ENCODE results near the gene SPNS2.

SPNS2 gene

DNA sequence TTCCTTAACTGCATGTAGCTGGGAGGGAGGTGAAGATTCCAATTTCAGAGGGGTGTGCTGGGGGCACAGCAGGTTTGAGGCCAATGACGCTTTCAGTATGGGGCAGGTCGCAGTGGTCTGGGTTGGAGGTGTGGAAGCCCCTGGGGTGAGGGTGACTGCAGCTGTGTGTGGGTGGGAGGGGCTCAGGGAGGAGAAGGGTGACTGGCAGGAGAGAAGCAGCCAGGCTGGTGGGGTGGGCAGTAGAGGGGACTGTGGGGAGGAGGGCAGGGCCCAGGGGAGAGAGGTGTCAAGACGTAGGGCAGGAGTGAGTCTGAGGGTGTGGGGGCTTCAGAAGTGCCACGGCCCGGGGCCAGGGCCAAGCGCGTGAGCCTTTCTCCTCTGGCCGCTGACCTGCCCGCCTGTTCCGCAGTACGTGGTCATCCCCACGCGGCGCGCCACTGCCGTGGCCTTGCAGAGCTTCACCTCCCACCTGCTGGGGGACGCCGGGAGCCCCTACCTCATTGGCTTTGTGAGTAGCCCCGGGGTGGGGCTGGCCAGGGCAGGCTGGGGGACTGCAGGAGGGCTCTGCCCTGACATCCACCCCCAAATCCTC lies 37.1 kb downstream of the SPNS2 start:
- no peak for DNase-seq (ENCODE audit: extremely low read depth in 1 of 2, low read depth in 1 of 2)

DNA sequence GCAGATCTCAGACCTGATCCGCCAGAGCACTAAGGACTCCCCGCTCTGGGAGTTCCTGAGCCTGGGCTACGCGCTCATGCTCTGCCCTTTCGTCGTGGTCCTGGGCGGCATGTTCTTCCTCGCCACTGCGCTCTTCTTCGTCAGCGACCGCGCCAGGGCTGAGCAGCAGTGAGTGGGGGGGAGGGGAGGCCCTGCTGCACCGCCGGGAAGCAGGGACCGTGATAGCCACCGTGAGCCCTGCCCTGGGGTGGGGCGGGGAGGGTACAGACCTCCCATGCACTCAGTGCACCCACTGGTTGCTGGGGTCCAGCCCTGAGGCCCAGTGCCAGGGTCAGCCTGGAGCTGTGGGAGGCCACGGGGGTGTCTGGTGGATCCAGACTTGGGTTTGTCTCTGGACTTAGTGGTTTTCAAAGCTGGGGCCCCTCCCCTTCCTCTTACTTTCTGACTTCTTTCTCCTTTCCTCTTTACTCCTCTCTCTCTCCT lies 37.6 kb downstream of the SPNS2 start:
- DNase-seq (ENCODE audit: extremely low read depth in 1 of 2, low read depth in 1 of 2), result no peak

DNA sequence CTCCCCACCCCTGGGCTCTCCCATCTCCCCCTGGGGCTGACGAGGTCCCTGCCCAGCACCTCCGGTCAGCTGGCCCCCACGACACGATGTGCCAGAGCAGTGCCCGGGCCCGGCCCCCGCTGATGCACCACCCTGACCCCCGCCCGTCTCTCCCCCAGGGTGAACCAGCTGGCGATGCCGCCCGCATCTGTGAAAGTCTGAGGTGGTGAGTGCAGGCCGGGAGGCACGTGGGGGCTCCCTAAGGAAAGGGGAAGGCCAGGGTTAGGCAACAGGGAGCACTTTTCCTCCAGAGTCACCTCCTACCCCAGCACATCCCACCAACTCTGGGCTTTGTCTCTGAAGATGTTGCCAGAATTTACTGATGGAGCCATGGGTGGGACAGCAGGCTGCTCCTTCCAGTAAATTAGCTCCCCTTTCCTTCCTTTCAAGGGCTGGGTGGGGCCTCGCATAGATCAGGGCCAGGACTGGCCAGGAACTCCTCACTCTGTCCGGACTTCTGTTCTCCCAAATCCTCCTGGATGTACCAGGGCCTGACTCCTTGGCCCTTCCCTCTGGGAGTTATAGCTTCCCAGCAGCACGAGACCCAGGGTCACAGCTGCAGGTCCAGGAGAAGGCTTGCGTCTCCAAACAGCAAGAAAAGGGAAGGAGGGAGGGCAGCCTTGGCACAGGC lies 38.2 kb downstream of the SPNS2 start:
- no peak for DNase-seq (ENCODE audit: extremely low read depth in 1 of 2, low read depth in 1 of 2)

DNA sequence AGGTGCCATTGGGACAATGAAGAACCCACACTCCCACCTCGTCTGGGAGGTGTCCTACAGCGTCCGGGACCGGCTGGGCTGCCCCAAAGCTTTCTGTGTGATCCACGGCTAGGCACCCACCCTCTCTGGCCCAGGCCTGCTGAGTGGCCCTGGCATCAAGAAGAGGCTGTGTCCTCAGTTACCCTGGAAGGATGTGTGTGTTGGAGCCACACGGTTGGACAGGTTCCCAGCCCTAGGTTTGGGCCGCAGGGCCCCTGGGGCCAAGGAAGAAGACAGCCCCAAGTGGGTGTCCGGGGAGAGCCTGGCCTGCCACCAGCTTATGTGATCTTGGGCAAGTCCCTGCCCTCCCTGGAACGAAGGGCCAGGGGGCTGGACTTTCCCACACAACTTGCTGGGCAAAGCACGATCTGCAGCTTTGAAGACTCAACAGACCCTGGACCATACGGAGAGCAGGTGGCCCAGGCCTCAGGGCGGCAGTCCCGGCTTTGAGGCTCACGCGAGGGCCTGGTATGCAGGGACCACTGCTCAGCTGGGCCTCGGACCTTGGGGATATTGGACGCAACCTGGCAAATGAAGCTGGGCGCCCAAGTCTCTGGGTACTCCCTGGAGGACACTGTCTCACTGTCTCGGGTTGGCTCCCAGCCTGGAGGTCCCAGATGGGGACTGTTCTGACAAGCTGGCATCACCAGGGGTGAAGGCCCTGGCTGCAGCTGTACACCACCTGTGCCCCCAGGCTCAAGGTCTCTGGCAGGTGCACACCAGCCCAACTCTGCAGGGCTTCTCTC lies 39.0 kb downstream of the SPNS2 start:
- no peak for DNase-seq (ENCODE audit: extremely low read depth in 1 of 2, low read depth in 1 of 2)

DNA sequence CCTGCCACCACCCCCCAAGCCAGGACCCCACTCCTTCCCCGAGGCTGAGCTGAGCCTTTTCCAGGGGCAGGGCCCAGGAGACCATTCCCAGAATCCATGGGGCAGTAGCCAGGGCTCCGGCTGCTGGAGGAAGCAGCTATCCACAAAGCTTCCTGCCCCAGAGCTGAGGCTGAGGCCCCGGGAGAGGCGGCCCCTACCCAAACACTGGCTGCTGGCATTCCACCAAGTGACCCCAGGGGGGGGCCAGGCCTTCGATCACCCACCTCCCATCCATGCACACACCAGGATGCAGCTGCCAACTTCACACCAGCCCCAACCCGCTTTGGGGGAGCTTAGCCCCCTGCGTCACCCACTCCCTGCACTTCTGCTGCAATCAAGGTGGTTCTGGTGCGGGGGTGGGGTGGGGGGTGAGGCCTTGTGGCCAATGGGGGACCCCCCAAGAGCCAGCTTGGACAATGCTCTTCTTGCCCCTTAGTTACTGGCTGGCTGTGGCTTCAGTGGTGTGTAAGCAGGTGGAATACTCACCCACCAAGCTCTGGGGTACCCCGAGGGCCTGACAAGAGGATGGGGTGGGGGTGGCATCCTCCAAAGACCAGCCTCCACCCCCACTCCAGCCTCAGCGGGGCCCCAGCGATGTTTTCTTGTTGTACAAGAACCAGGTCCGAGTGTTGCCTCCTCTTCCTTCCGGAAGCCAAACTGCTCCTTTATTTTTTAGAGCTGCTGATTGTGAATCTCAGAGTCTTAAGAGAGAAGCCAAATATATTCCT lies 39.7 kb downstream of the SPNS2 start:
- no peak for DNase-seq (ENCODE audit: extremely low read depth in 1 of 2, low read depth in 1 of 2)

DNA sequence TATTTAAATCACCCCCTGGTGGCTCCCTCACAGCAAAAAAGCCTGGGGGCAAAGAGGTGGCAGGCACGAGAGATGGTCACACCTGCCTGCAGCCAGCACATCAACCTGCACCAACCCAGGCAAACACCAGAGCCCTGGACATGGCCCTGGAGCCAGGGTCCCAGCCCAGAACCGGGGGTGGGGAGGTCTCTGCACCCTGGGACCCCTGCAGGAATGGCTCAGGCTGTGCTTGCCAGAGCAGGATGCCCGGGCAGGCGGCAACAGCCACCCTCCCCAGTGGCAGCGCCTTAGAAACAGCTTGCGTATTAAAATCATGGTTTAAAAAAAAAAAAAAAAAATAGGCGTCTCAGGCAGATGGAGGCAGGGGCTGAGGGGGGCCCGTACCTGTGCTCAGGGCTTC lies 40.3 kb downstream of the SPNS2 start:
- no peak for DNase-seq (ENCODE audit: extremely low read depth in 1 of 2, low read depth in 1 of 2)

DNA sequence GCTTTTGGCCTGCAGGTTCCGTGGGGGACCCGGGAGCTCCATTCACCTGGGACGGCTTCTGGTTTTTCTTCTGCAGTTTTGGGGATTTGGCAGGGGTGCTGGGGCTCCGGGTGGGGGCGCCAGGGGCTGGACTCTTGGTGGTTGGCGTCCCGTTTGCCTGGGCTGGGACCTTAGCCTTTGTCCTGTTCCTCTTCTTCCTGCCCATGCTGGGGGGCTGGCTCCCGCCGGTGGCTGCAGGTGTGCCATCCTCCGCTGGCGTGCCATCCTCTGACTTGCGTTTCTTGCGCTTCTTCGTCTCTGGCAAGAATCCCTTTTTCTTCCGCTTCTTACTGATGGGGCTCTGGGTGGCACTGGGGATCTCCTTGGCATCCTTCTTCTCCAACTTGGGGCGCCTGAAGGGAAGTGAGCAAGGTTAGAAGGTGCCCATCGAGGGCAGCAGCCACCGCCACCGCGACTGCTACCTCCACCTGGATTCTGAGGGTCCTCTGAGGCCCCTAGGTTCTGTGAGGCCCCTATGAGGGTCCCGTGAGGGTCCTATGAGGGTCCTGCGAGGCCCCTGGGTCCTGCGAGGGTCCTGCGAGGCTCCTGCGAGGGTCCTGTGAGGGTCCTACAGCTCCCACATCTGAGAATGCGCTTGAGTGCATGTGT lies 41.0 kb downstream of the SPNS2 start:
- no peak for DNase-seq (ENCODE audit: extremely low read depth in 1 of 2, low read depth in 1 of 2)

DNA sequence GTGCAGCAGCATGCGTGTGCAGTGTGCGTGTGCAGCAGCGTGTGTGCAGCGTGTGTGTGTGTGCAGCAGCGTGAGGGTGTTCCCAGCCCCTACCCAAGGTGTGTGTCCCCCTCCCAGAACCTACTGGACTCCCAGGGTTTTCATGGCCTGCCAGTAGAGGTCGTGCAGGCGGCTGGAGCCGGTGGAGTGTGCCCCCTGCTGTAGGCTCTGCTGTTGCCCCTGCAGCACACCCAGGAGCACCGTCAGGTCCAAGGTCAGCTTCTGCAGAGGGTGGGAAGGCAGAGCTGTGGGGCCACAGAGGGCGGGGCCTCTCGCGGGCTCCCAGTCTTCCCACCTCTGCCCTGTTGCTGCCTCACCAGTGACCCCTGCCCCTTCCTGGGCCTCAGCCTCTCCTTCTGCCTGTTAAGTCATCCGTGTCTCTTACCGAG lies 41.6 kb downstream of the SPNS2 start:
- no peak for DNase-seq (ENCODE audit: extremely low read depth in 1 of 2, low read depth in 1 of 2)

DNA sequence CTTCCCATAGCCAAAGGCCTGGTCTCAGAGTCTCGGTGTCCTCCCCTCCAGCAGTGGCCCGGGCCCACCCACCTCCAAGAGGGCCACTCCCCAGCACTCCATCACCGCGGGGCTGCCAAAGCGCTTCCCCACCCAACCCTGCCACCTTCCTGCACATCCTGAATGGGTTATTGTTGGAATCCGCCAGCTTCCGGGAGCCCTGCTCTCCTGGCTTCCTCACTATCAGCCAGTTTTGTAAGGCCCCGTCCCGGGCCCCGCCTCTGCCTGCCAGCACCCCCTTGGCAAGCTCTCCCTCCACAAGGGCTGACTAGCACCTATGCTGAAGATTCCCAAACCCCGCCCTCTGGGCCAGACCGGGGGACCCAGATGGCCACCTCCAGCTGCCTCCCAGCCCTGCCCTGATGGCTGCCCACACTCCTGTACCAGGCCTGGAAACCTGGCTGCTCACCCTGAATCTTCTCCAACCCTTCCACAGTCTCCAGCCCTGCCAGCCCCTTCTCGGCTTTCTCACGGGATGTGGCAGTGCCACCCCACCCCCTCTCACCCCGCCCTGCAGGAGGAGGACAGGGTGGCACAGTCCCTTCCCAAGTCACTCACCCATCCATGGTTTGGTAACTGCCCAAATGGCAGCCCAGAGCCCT lies 42.1 kb downstream of the SPNS2 start:
- no peak for DNase-seq (ENCODE audit: extremely low read depth in 1 of 2, low read depth in 1 of 2)

DNA sequence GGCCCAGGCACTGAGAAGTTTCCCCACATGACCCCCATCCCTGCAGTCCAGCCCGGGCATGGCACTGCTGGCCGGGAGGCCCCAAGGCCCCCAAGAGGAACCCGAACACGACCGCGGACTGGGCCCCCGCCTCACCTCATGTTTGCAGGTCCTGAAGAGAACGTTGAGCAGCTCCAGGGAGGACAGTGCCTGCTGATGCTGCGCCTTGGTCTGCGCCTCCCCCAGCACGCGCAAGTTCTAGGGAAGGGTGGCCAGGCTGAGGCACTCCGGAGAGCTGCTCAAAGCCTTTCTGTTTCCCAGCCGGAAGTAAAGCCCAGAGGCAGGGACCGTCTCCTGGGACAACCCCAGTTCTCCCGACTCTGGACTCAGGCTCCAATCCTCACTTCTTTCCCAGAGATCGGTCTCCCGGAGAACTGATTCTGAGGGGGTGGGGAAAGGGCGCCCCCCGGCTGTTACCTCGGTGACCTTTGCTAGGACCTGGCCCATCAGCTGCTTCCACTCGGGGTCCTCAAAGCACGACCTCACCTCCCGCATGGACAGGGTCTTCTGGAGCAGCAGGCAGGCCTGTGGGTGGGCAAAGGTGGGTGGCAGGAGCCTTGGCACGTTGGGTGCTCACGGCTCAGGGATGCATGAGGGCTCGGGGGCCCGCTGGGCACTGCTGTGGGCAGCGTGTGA lies 42.8 kb downstream of the SPNS2 start:
- DNase-seq (ENCODE audit: extremely low read depth in 1 of 2, low read depth in 1 of 2), result no peak

DNA sequence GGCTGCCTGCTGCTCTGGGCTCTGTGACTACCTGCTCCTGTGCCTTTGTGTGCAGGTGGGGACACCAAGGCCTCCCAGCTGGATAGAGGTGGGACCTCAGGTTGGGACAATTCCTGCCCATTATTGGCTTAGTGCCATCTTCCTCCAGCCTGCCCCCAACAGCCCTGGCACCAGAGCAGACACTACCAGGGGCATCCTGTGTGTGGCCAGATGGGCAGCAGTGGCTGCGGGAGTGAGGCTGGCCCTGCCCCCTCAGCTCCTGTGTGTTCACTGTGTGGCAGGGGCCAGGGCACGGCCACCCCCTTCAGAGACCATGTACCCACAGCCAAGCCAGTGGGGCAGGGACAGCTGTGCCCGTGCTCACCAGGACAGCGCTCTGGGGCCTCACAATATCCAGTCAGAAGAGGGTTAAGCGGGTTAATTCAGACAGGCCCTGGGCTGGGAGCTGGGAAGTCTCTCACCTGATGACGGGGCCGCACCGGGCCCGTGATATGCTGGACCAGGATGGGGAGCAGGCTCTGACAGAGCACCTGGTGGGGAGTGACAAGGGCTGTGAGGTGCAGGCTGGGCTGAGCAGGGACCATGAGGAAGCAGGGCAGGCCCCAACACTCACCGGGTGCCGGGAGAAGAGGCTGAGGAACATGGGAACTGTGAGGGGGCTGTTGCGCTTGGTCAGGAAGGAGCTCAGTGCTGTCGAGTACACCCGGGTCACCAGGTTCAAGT lies 43.5 kb downstream of the SPNS2 start:
- DNase-seq (ENCODE audit: extremely low read depth in 1 of 2, low read depth in 1 of 2), result no peak

DNA sequence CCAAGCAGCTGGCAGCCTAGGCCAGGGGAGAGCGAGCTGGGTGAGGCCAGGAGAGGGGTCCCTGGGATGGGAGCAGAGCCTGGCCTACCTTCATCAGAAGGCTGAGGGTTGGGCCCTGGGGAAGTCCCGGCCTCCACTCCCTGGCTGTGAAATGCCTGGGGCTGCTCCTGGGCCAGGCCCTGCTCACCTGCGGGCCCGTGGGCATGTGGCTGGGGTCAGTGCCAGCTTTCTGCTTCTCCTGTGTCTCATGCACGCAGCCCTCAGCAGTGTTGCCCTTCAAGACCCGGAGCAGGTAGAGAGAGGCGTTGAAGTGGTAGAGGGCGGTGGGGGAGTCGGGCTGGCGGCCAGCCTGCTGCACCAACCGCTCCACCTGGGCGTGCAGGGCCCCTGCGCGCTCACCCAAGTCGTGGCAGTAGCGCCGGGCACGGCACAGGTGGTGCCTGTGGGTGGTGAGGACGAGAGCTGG lies 44.1 kb downstream of the SPNS2 start:
- no peak for DNase-seq (ENCODE audit: extremely low read depth in 1 of 2, low read depth in 1 of 2)

DNA sequence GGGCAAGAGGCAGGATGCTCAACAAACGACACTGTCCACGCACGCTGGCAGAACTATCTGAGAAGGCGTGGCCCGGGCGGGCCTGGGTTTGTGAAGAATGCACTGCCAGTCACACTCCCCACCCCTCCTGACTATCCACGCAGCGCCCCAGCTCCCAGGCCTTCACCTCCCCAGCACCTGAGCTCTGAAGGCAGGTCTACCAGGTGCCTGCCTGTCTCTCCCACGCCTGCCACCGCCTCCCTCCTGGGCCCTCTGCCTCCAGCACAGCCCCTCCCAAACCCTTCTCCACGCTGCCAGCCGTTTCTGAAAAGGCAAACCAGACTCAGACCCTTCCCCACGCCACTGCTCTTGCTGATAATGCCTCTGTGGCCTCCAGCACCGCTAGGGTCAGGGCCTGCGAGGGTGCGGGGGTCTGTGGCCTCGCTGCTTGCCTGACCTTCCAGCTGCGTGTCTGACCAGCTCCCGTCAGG lies 44.9 kb downstream of the SPNS2 start:
- no peak for DNase-seq (ENCODE audit: extremely low read depth in 1 of 2, low read depth in 1 of 2)

DNA sequence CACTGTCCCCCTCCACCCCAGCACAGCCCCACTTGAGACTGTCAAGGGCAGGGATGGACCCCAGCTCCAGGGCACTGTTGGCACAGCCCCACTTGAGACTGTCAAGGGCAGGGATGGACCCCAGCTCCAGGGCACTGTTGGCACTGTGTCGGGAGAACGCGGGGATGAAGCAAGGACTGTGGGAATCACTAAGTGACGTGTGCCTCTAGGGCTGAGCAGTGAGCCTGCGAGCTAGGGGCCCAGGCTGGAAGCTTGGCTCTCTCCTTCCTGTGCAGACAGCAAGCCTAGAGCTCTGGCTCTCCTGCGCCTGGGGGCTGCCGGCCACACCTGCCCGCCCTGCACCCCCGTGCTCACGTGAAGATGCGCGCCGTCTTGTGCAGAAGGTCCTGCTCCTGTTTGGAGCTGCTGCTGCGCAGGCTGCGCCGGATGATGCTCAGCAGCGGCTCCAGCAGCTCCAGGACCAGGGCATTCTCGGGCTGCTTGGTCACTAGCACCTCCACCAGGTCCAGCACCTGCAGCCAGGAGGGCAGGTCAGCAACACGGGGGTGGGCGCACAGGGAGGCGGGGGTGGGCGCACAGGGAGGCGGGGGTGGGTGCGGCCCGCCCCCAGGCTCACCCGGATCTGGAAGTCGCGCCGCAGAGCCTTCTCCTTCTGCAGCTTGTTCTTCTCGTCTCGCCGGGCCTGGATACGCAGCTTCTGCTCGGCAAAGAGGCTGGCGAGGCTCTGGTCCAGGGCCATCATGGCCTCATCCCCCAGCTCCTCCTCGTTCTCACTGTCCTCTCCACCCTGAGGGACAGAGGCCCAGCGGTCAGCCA lies 45.7 kb downstream of the SPNS2 start:
- no peak for DNase-seq (ENCODE audit: extremely low read depth in 1 of 2, low read depth in 1 of 2)

DNA sequence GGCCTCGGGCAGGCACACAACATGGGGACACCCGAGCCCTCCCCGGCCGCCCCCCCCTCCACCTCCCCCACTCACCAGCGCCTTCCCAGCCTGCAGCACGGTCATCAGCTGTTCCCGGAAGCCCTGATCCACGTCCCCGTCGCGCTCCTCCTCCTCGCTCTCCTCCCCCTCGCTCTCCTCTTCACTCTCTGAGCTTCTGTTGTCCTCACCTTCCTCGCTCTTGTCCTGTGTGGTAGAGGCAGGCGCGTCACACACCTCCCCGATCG lies 46.2 kb downstream of the SPNS2 start:
- DNase-seq (ENCODE audit: extremely low read depth in 1 of 2, low read depth in 1 of 2), result no peak

DNA sequence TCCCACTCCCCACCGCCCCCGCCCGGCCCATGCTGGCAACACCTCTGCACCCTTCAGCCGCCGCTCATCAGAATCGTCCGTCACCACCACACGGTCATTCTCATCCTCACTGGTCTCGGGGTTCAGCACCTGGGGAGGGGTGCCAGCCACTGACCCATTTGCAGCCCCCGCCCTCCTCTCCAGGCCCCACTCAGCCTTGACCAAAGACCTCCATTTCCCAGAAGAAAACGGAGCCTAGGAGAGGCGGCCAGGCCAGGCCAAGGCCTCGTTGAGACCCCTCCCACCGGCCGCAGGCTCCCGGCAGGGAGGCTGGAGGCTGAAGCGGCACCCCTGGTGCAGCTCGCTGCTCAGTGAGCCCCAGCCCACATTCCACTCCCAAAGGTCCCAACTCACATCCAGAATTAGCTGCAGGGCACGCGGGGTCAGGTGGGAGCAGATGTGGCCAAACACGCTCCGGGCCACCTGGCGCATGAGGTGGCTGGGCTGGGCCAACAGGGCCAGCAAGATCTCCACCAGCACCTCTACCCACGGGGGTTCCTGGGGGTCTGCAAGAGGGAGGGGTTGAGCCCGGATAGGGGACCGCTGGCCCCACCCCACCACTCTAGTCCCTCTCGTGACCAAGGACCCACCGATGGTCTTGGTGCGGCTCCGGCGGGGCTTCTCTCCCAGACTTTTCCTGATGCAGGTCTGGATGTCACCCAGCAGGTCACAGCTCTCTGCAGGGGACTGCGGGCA lies 46.7 kb downstream of the SPNS2 start:
- no peak for DNase-seq (ENCODE audit: extremely low read depth in 1 of 2, low read depth in 1 of 2)

DNA sequence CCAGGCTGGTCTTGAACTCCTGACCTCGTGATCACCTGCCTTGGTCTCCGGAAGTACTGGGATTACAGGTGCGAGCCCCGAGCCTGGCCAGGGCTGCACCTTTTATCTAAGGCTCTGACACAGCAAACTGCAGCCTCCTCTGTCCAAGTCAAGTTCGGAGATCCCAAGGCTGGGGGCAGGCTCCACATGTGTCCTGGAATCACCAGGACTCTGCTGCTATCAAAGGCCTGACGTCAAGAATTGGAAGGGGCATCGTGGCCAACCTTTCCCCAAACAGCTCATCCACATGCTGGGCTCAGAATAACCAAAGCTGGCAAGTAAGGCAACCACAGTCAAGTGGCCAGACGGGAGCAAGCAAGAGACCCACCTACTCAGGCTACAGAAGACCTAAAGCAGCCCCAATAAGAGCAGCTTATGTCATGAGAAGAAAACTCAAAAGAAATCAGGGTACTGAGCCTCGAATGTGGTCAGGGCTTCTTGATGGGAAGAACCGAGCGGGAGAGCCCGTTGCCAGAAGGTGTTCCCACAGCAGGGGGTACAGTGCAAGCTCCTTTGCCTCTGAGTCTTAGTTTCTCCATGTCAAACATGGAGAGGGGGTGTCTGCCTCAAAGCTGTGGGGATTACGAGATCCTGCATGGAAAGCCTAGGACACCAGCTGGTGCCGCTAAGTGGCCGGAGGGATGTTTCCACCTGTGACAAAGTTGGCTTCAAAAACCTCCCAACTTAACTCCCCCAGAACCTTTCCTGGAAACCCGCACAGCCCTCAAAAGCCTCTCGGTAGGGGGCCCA lies 48.6 kb downstream of the SPNS2 start:
- no peak for DNase-seq (ENCODE audit: extremely low read depth in 1 of 2, low read depth in 1 of 2)

Measured in activated CD8-positive, alpha-beta memory T cell treated with anti-CD3 and anti-CD28 coated beads for 1 hour (primary cell).